ENCODE measurements around the gene MYH9. TPM values are rescaled to one million over a fixed set of nuclear protein-coding genes. Genes with fewer than 3 reads are reported as not detected.

MYH9 gene
- total and polyA plus RNA-seq, 11 donors: 109 to 482 (median 238) TPM

GRCh38 chr22:36378080-36378868 is 9.5 kb downstream of the MYH9 start:
- no peak for DNase-seq
- H3K4me3 ChIP-seq: peak overlapping the region in 1 of 12 donors; percentile 15
- H3K9me3 ChIP-seq: no peaks in the 10 kb centered on the region
- peaks cover 0 to 51% (median 49%) of the 10 kb centered on the region in 9 donors for H3K36me3 ChIP-seq
- no peak for ATAC-seq
- H3K4me1 ChIP-seq: peaks cover 37 to 100% (median 97%) of the 10 kb centered on the region in 12 donors
- H3K27ac ChIP-seq: peak overlapping the region in 11 of 12 donors; percentile 34 to 99 (median 61)
- no peaks in the 10 kb centered on the region for H3K27me3 ChIP-seq
- WGBS, 4 donors: 57 to 77% (median 60%) methylated on average over 14 of the region's 14 CpGs
- intact Hi-C loops (cut with DNase I): loop anchor here in 1 of 10 donors (5.0 kb wide), 1 partner anchor 36 kb away; no protein-coding TSS in a partner anchor
- TF ChIP-seq POLR2A (IDR thresholded peaks at IDR 0.05): no peak
- no peak for TF ChIP-seq CTCF (IDR thresholded peaks at IDR 0.05)

GRCh38 chr22:36377022-36377631 is 10.6 kb downstream of the MYH9 start:
- peak overlapping the region in 2 of 12 donors; percentile 15 to 23 for H3K4me3 ChIP-seq
- H3K36me3 ChIP-seq: peaks cover 0 to 43% (median 40%) of the 10 kb centered on the region in 9 donors
- DNase-seq: peak in 1 of 5 donors; percentile 29
- no peaks in the 10 kb centered on the region for H3K27me3 ChIP-seq
- peak overlapping the region; percentile 34 to 99 (median 62) for H3K27ac ChIP-seq
- intact Hi-C loops (cut with DNase I): loop anchor here in 1 of 10 donors (5.0 kb wide), 1 partner anchor 35 kb away; no protein-coding TSS in a partner anchor
- ATAC-seq: peak; percentile 17 to 38 (median 33)
- H3K9me3 ChIP-seq: no peaks in the 10 kb centered on the region
- 40 to 53% (median 48%) methylated on average over 14 of the region's 14 CpGs for WGBS, 4 donors
- TF ChIP-seq POLR2A (IDR thresholded peaks at IDR 0.05) (no peak), CTCF (IDR thresholded peaks at IDR 0.05) (no peak)
- peaks cover 45 to 100% (median 97%) of the 10 kb centered on the region in 12 donors for H3K4me1 ChIP-seq

GRCh38 chr22:36376265-36376664 is 11.5 kb downstream of the MYH9 start:
- H3K27ac ChIP-seq: peak overlapping the region in 11 of 12 donors; percentile 34 to 99 (median 63)
- ATAC-seq (no peak), DNase-seq (no peak)
- 72 to 86% (median 74%) methylated on average over 3 of the region's 3 CpGs for WGBS, 4 donors
- peaks cover 50 to 100% (median 98%) of the 10 kb centered on the region in 12 donors for H3K4me1 ChIP-seq
- no peaks in the 10 kb centered on the region for H3K9me3 ChIP-seq
- no peak overlapping the region for H3K4me3 ChIP-seq
- intact Hi-C loops (cut with DNase I): loop anchor here in 1 of 10 donors (5.0 kb wide), 1 partner anchor 34 kb away; no protein-coding TSS in a partner anchor
- no peak for TF ChIP-seq POLR2A (IDR thresholded peaks at IDR 0.05)
- TF ChIP-seq CTCF (IDR thresholded peaks at IDR 0.05): no peak
- peaks cover 0 to 37% (median 33%) of the 10 kb centered on the region in 9 donors for H3K36me3 ChIP-seq
- H3K27me3 ChIP-seq: no peaks in the 10 kb centered on the region

Data from heart left ventricle (tissue), 16 donors.